ENCODE measurements around the gene RNF207. TPM values are rescaled to one million over a fixed set of nuclear protein-coding genes. Genes with fewer than 3 reads are reported as not detected.

The RNF207 gene
- total RNA-seq, 1 donor from 2014 or later, result 31.0 TPM

DNA sequence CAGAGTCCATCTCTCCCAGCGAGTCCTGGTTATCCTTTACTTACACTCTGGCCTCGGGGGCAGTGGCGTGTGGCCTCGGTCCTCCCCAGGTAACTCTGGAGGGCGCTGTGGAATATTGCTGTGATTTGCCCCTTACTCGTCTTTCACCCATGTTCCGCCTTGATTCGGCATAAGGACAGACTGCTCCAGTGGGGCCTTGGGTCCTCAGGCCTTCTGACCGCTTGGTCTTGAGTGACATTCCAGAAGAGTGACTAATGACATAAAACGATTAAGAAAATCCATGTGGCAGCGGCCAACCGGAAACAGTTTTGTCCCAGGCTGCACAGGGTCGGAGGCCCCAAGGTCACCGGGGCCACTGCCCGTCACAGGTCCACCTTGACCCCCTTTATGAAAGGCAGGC, 18.8 kb downstream of the RNF207 start:
- no peak for DNase-seq (ENCODE audit: extremely low read depth, low read depth, low spot score)

DNA sequence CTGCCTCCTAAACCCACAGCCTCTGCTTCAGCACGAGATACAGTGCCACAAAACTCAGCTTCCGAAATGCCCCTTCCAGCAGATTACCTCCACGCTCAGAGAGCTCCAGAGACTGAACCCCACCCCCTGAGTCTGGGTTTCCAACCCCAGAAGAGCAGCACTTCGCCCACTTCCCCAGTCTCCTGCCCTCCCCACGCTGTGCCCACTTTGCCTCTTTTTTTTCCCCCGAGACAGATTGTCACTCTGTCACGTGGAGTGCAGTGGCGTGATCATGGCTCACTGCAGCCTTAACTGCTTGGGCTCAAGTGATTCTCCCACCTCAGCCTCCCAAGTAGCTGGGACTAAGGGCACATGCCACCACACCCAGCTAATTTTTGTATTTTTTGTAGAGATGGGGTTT, 19.7 kb downstream of the RNF207 start:
- no peak for DNase-seq (ENCODE audit: extremely low read depth, low read depth, low spot score)

DNA sequence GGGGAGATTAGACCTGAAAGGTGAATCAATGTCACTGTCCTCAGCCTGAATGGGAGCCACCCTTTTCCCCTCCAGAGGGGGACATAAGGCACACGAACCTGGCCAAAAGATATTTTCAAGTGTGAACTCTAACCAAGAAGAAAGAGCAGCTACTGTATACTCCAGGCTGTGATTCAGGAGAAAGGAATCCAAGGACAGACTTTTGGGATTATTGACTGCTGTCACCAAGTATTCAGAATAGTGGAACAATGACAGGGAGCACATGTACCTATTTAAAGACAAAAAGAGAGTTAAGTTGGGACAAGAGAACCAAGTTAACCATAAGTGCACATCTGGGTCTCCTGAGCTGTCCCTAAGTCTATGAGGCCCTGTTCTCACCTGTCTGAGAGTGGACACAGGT, 27.5 kb downstream of the RNF207 start:
- no peak for DNase-seq (ENCODE audit: extremely low read depth, low read depth, low spot score)

DNA sequence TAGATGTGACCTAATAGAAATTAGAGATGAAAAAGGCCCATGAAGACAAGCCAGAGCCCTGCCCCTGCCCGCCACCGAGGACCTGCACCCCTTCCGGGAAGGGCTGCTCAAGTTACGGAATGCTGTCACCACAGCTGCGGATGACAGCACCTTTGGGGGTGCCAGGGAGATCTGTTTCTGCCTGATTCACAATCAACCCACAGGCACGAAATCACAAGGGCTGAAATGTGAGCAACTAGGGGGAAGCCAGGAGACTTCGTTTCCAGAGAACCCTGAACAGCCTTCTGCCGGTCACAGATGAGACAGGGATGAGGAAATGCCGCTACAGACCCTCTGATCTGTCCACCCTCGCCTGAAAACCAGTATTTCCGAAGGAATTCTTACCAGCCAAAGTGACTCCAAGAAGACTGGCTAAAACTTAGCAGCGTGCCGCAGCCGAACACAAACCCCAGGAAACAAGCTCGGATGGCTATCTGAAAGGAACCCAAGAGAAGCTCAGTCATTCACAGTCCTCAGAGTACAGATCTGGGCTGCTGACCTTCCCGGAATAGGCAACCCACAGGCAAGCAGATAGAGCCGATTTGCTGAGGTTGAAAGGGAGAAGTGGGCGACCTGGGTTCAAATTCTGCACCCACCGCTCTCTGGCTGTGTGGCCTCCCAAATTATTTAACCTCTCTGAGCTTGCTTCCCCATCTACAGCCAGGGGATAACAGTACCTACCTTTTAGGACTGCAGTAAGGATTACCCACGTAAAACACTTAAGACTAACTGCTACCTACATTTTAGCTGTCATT, 28.8 kb downstream of the RNF207 start:
- DNase-seq (ENCODE audit: extremely low read depth, low read depth, low spot score), result no peak

DNA sequence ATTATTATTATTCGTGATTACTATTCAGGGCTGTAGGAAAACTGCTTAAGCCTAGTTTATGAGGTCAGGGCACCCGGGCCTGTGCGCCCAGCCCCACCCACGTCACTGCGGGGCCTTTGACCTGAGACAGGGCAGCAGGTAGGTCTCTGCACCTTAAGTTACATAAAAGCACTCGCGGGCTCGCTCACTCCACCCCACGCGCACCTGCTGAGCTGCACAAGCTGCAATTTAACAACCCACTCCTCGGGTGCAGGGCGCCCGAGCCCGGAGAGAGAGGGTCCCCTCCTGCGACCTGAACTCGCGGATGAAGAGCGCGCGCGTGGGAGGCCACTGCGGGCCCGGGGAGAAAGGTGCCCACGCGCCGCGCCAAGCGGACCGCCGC, 29.4 kb downstream of the RNF207 start:
- no peak for DNase-seq (ENCODE audit: extremely low read depth, low read depth, low spot score)

DNA sequence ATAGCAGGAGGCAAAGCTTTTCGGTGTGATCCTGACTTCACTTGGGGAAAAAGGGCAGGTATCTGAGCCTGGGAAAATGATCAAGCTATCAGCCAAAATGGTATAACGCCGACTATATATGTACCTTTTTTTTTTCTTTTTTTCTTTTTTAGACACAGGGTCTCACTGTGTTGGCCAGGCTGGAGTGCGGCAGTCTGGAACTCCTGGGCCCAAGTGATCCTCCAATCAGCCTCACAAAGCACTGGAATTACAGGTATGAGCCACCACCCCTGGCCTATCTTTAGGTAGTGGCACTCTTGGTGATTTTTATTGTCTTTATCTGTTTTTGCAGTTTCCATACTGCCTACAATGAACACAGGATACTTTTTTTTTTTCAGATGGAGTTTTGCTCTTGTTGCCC, 31.2 kb downstream of the RNF207 start:
- DNase-seq (ENCODE audit: extremely low read depth, low read depth, low spot score), result no peak

DNA sequence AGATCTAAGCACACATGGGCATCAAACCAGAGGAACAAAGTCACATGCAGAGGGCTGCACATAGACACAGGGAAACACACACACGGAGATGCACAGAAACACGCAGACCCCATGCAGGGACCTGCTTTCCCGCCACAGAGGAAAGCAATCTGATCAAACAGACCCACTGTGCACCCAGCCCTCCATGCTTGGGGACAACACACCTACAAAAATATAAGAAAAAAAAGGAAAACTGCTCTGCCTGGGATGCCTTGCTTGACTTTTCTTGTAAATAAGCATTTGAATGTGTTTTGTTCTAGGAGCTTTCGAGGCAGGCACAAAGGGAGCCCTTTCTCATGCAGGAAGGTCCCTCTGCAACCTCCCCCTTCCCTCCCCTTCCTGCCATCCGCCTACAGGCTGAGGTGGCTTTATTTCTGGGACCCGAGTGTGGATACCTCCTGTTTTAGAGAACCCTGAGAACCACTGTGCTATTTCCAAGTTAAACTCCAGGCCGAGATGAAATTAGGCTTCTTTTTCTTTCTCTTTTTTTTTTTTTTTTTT, 33.4 kb downstream of the RNF207 start:
- DNase-seq (ENCODE audit: extremely low read depth, low read depth, low spot score), result no peak

DNA sequence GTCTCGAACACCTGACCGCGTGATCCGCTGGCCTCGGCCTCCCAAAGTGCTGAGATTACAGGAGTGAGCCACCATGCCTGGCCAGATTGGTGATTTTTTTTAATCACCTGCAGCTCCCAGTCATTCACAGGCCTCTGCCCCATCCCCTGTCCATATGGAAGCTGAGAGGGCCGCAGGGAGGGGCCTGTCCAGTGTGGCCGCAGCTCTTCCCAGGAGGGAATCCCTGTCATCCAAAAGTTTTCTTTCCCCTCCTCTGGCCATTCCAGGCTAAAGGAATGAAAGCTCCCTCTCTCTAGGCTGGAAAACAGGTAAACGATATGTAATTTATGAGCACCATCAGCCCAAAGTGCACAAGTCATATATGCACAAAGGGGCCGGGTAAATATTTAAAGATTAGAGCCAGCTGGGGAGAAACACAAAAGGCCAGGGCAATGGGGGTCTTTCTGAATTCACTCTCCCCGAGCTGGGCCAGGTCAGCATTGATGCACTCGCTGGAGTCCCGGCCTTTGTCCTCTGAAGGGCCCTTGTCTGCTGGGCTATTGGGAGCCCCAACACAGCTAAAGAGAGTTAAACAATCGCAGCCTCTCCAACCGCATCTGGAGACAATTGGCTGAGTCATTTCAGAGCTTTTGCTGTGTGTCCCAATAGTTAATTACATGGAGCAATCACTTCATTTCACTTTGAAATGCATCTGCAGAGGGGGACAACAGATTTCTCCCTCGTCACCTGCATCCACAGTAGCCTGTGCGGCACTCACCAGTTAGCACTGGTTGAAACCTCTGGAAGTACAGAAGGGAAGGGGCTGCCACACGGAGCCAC, 34.2 kb downstream of the RNF207 start:
- DNase-seq (ENCODE audit: extremely low read depth, low read depth, low spot score), result no peak

DNA sequence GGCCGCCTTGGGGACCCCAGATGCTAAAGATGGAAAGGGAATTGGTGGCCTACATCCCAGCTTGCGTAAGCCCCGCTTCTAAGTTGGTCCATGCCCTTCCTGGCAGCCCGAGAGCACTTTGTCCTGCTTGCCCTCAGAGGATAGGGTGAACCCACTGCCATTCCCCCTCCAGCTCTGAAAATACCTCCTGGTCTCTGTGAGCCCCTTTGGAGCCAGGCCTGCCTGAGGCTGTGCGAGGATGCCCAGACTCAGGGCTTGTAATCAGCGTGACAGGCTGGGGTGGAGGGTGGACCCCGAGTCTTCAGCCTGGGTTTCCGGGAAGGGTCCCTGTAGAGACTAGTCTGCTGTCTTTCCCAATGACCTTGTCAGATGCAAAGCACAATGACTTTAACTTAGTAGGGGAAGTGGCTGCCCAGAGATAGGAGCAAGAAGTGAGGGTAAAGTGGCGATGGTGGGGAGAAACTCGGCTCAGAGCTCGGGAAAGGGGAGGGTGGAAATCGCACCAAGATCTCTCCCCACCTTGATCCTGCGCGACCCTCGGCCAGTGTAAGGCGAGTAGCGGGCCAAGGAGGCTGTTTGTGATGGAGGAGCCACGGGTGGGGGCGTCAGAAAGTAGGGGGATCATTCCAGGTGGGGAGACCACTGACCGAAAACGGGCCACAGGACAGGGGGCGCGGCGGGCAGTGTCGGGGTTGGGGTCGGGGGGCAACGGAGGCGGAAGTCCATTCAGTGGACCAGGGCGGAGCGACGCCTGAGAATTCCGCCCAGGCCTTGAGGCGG, 35.4 kb downstream of the RNF207 start:
- no peak for DNase-seq (ENCODE audit: extremely low read depth, low read depth, low spot score)

DNA sequence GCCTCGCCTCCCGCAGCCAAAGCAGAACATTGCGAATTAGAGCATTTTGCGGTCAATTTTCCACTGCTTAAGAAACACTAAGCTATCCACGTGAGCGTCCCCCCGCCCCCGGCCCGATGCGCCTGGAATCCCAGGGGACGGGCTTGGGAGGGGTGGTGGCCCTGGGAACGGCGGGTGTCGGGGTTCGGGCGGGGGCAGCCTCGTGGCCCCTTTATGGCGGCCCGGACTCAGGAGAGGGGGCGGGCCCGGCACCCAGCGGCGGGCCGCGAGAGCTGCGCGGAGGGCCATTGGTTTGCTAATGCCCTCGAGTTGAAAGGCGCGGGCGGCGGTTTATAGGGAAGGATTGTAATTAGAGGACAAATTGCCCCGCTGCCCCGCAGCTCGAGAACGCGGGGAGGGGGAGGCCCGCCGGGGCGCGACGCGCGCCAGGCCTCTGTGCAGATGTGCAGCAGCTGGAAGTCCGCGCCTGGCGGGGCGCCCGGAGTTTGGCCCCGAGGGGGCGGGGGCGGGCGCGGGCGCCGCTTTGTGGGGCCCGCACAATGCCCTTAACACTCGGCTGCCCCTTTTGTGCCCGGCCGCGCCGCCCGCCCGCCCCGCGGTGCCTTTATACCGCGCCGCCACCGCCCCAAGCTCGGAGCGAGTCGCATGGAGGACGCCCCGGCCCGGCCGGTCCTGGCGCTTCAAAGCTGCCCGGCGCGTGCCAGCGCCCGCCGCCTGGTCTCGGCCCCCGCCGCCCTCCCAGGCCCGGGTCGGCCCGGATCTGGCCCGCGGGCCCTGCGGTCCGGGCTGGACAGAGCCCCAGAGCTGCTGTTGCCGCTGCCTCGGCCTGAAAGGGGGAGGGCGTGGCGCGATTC, 36.2 kb downstream of the RNF207 start:
- DNase-seq (ENCODE audit: extremely low read depth, low read depth, low spot score), result no peak

DNA sequence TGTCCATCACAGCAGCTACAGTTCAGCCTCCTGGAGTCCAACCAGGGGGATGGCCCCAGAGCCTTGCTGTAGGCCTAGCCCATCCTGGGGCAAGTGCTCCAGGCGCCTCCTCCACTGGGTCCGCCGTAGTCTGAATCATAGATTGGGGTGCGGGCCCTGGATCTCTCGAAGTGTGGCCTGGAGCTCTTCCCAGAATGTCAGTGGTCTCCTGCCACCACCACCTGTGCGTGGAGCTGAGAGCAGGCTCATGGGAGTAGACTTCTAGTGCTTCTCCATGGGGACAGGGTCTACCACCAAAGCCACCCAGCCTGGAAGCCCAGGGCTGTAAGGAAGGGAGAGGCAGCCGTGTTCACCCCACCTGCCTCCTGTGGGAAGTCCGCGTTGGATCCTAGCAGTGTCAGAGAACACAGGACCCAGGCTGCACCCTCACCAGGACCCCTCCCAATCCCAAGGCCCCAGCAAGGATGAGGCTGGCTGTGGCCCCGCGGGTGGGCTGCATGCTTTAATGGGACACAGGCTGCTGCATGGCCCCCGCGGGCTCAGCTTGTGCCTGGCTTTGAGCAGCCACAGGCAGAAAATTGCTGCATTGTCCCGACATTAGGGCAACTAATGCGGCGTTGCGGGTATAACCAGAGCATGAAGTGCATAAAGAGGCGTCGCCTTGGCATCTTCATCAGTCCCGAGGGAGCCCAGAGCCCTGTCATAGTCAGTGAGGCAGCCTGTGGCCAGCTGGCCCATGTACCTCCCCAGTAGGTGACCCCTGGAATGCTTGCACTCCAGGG, 37.3 kb downstream of the RNF207 start:
- DNase-seq (ENCODE audit: extremely low read depth, low read depth, low spot score), result no peak

DNA sequence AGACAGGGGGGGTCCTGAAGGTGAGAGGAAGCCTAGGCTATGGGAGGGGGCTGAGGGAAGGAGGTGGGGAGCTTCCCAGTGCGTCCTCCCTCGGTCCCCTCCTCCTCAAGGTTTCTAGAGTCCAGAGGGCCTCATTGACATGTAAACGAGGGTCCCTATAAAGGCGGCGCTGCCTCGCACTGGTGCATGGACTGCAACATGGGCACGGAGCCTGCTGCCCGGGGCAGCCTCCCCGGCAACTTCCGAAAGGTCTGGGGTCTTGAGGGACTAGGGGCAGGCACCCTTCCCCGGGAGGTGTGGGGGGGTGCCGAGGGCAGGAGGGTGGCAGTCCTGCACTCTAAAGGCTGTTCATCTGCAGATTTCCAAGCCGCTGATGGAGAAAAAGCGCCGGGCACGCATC, 38.1 kb downstream of the RNF207 start, which contains the start of gene HES3:
HES3 (plus strand) TSS at position 187 of the 400 bp plus-strand sequence; CDS start at position 374, 187 bp downstream.
- DNase-seq (ENCODE audit: extremely low read depth, low read depth, low spot score), result no peak

DNA sequence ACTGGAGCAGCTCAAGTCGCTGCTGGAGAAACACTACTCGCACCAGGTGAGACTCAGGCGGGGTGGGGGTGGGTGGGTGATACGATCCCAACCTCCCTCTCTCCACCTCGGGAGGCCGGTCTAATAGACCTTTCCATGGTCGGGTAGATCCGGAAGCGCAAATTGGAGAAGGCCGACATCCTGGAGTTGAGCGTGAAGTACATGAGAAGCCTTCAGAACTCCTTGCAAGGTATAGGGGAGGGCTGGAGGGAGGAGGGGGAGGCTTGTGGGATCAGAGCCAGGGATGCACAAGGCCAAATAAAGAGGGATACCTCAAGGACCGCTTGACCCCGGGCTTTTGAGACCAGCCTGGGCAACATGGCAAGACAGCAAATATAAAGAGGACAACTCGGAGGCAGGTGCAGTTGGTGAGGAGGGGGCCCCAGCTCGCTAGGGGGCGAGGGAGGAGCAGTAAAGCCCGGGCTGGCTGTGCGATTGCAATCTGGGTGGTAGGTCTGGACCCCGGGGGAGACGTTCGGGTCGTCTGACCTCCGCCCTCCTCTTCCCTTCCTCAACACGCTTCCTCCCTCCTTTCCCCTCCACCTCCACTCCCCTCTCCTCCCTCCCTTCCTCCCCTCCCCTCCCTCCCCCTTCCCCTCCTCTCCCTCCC, 38.6 kb downstream of the RNF207 start:
- no peak for DNase-seq (ENCODE audit: extremely low read depth, low read depth, low spot score)

DNA sequence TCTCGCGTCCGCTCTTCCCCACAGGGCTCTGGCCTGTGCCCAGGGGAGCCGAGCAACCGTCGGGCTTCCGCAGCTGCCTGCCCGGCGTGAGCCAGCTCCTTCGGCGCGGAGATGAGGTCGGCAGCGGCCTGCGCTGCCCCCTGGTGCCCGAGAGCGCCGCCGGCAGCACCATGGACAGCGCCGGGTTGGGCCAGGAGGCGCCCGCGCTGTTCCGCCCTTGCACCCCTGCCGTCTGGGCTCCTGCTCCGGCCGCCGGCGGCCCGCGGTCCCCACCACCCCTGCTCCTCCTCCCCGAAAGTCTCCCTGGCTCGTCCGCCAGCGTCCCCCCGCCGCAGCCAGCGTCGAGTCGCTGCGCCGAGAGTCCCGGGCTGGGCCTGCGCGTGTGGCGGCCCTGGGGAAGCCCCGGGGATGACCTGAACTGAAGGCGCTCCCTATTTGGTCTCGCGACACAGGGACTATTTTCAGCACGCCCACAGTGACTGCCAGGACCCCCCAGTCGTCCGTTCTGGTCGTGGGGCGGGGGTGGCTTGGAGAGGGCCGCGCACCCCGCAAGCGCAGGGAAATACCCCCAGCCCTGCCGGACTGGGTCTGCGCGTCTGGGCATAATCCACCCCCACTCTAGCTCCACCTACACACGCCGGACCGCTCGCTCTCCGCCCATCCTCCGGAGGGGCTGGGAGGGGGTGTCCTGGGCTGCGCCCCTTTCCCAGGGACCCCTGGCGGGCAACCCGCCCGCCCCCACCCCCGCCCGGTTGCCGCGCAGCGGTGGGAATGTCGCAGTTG, 39.4 kb downstream of the RNF207 start:
- DNase-seq (ENCODE audit: extremely low read depth, low read depth, low spot score), result no peak

DNA sequence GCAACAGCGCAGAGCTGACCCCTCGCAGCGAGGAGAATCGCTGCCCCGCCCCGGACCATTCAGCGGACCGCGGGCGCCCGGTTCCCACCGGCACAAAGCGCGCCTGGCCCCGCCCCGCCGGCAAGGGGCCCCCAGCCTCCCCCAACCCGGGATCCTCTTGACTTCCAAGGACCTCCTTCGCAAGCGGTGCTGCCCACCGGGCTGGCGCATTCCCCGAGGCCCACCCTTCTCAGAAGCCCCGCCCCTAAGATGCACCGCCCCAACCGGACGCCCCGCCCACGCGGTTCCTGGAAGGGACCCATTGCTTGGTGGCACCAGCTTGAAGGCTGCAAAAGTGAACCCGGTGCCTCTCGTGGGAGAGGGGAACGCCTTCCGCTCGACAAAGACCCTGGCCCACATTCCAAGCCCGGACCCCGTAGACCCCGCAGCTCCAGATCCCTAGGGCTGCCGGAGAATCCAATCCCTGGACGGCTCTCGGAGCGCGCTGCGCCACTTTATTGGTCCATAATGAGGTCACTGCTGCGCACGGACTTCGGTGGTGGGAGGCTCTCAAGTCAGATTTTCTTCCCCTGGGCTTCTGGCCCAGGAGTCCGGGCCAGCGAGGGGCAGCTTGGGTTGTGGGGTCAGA, 40.1 kb downstream of the RNF207 start:
- DNase-seq (ENCODE audit: extremely low read depth, low read depth, low spot score), result no peak

DNA sequence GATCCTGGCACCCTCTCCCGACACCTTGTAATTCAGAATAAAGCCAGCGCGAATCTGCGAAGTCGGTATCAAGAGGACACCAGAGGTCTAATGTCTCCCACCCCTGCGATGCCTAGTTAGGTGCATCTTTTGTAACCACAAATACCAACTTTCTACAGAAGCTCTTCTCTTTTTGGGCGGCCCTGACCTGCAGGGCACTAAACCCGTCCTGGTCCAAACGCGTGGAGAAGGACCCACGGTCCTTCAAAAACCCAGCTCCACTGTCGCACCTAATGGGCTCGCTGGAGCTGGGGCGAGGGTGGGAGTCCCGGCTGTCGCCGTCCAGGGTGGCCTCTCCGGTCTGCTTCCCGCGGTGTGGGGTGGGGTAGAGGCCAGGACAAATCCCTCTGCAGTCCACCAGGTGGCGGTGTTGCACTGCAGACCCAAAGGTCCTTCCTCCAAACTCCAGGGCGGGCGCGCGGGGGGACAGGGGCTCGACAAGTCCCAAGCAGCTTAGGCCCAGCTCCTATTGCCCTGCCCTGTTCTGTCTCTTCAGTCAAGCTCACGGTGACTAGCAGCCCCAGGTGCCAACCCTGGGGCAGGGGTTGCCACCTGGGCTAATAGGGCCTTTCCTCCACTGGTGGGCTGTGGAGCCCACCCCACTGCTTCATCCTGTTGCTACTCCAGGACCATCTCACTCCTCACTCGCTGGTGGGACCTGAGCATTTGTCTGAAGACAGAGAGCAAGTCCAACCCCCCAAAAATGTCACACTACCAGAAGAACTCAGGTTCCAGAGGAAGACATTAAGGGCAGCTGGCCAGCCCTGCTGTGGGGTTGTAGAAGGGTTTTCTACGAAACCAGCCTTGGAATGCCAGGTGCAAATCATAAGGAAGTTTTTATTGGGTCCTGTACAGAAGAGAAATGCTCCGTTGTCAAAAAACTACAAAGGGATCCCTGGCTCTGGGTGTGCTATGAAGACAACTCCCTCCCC, 40.9 kb downstream of the RNF207 start:
- no peak for DNase-seq (ENCODE audit: extremely low read depth, low read depth, low spot score)

Data from glomerular endothelial cell (primary cell).